Measurements from ENCODE around the gene SAYSD1.

- TF ChIP-seq CTCF (IDR thresholded peaks at IDR 0.05): no peak
- no peak for TF ChIP-seq POLR2A (IDR thresholded peaks at IDR 0.05)
These were observed 38.9 kb upstream of the SAYSD1 start for GRCh38 chr6:39153766-39154397.
